H9 (cell line): ENCODE results near the gene ARFGEF3. TPM values are rescaled to one million over a fixed set of nuclear protein-coding genes. Genes with fewer than 3 reads are reported as not detected.

Experiments
- DNase-seq: peaks from one replicate; pipeline ENCODE4 v3.0.0-alpha.2; 2017
- H2AFZ ChIP-seq: one replicate; pipeline ENCODE4 v1.6.1; 2013; ENCODE audit warnings: mild to moderate bottlenecking, low read length, control low read depth, moderate library complexity
- H2AK5ac ChIP-seq: 2 replicates; pipeline ENCODE4 v1.6.1; 2013; ENCODE audit warnings: low read length, control low read depth, mixed read lengths; ENCODE audit not compliant: insufficient read length
- H2BK120ac ChIP-seq: one replicate; pipeline ENCODE4 v1.6.1; 2013; ENCODE audit warnings: low read depth, mild to moderate bottlenecking, low read length, control low read depth, inconsistent platforms; ENCODE audit not compliant: poor library complexity, severe bottlenecking
- H2BK12ac ChIP-seq: 2 replicates; pipeline ENCODE4 v1.6.1; 2013; ENCODE audit warnings: low read length, control low read depth, mixed read lengths, low read depth; ENCODE audit not compliant: insufficient read length
- H2BK15ac ChIP-seq: 2 replicates; pipeline ENCODE4 v1.6.1; 2013; ENCODE audit warnings: low read depth, low read length, control low read depth
- H2BK20ac ChIP-seq: one replicate; pipeline ENCODE4 v1.6.1; 2013; ENCODE audit warnings: low read depth, mild to moderate bottlenecking, low read length, control low read depth, inconsistent platforms; ENCODE audit not compliant: poor library complexity, severe bottlenecking
- H2BK5ac ChIP-seq: 2 replicates; pipeline ENCODE4 v1.6.1; 2013; ENCODE audit warnings: low read length, control low read depth, mixed read lengths; ENCODE audit not compliant: insufficient read length
- H3K14ac ChIP-seq: 2 replicates; pipeline ENCODE4 v1.6.1; 2013; ENCODE audit warnings: low read length, control low read depth; ENCODE audit not compliant: insufficient read depth
- H3K18ac ChIP-seq: 2 replicates; pipeline ENCODE4 v1.6.1; 2013; ENCODE audit warnings: low read depth, mild to moderate bottlenecking, mixed read lengths, low read length, control low read depth; ENCODE audit not compliant: insufficient read length
- H3K23ac ChIP-seq: 2 replicates; pipeline ENCODE4 v1.6.1; 2013; ENCODE audit warnings: low read length, control low read depth, mixed read lengths, low read depth; ENCODE audit not compliant: insufficient read length
- H3K23me2 ChIP-seq: 2 replicates; pipeline ENCODE4 v1.6.1; 2013; ENCODE audit warnings: low read depth, mild to moderate bottlenecking, mixed read lengths, low read length, control low read depth; ENCODE audit not compliant: insufficient read length, poor library complexity, severe bottlenecking
- H3K27ac ChIP-seq: 2 replicates; pipeline ENCODE4 v1.5.1; 2013; ENCODE audit warnings: low read length, control low read depth, mixed read lengths, low read depth; ENCODE audit not compliant: insufficient read length
- H3K27me3 ChIP-seq: 2 replicates; pipeline ENCODE4 v1.6.1; 2013; ENCODE audit warnings: low read length, control low read depth, inconsistent platforms; ENCODE audit not compliant: insufficient read depth
- H3K4ac ChIP-seq: 2 replicates; pipeline ENCODE4 v1.6.1; 2013; ENCODE audit warnings: low read depth, mild to moderate bottlenecking, control low read depth, inconsistent platforms, low read length, moderate library complexity
- H3K4me1 ChIP-seq: 2 replicates; pipeline ENCODE4 v1.6.1; 2013; ENCODE audit warnings: low read length, control low read depth, inconsistent platforms; ENCODE audit not compliant: insufficient read depth
- H3K4me2 ChIP-seq: 2 replicates; pipeline ENCODE4 v1.6.1; 2013; ENCODE audit warnings: low read length, control low read depth, mixed read lengths; ENCODE audit not compliant: insufficient read length, insufficient read depth
- H3K56ac ChIP-seq: 2 replicates; pipeline ENCODE4 v1.6.1; 2013; ENCODE audit warnings: low read depth, mild to moderate bottlenecking, mixed read lengths, low read length, control low read depth; ENCODE audit not compliant: insufficient read length
- H3K79me1 ChIP-seq: 2 replicates; pipeline ENCODE4 v1.6.1; 2013; ENCODE audit warnings: low read depth, mild to moderate bottlenecking, moderate library complexity, low read length, control low read depth, inconsistent platforms; ENCODE audit not compliant: insufficient read depth, poor library complexity, severe bottlenecking
- H3K79me2 ChIP-seq: 2 replicates; pipeline ENCODE4 v1.6.1; 2013; ENCODE audit warnings: low read length, control low read depth, inconsistent platforms; ENCODE audit not compliant: insufficient read depth
- H3K9ac ChIP-seq: 2 replicates; pipeline ENCODE4 v1.6.1; 2013; ENCODE audit warnings: low read length, control low read depth, mixed read lengths; ENCODE audit not compliant: insufficient read length; ENCODE audit errors: extremely low read depth
- H3K9me3 ChIP-seq: one replicate; pipeline ENCODE4 v1.6.1; 2013; ENCODE audit warnings: low read depth, low read length, inconsistent platforms; ENCODE audit not compliant: control insufficient read depth
- H3T11ph ChIP-seq: one replicate; pipeline ENCODE4 v1.6.1; 2013; ENCODE audit warnings: mild to moderate bottlenecking, low read length, control low read depth, inconsistent platforms
- H4K20me1 ChIP-seq: one replicate; pipeline ENCODE4 v1.6.1; 2013; ENCODE audit not compliant: control insufficient read depth, insufficient read length, insufficient read depth
- H4K5ac ChIP-seq: 2 replicates; pipeline ENCODE4 v1.6.1; 2013; ENCODE audit warnings: low read depth, mild to moderate bottlenecking, mixed read lengths, low read length, control low read depth; ENCODE audit not compliant: insufficient read length
- H4K8ac ChIP-seq: replicated peaks from 2 replicates; pipeline ENCODE4 v1.6.1; 2013; ENCODE audit warnings: low read length, control low read depth, mixed read lengths, low read depth; ENCODE audit not compliant: insufficient read length
- H4K91ac ChIP-seq: 2 replicates; pipeline ENCODE4 v1.6.1; 2013; ENCODE audit warnings: low read depth, mild to moderate bottlenecking, moderate library complexity, mixed read lengths, low read length, control low read depth; ENCODE audit not compliant: insufficient read length
- H3K27ac Mint-ChIP-seq, 3 experiments: 2 replicates in 2 of 3; 3 replicates in 1 of 3; pipeline ENCODE4 v1.8.0; 2020 to 2021; ENCODE audit warnings: mixed read lengths in 3 of 3, mild to moderate bottlenecking in 1 of 3, moderate library complexity in 1 of 3
- H3K27me3 Mint-ChIP-seq: 2 replicates; pipeline ENCODE4 v1.8.0; 2021; ENCODE audit warnings: low read depth, mild to moderate bottlenecking, moderate library complexity, mixed read lengths
- H3K36me3 Mint-ChIP-seq, 3 experiments: 2 replicates in 2 of 3; 3 replicates in 1 of 3; pipeline ENCODE4 v1.8.0; 2020 to 2021; ENCODE audit warnings: low read depth in 3 of 3, mixed read lengths in 3 of 3; ENCODE audit not compliant: insufficient read depth in 1 of 3
- H3K4me1 Mint-ChIP-seq, 2 experiments: 2 replicates each; pipeline ENCODE4 v1.8.0; 2020; ENCODE audit warnings: mixed read lengths in 2 of 2
- H3K4me3 Mint-ChIP-seq, 2 experiments: 2 replicates in 1 of 2; 3 replicates in 1 of 2; pipeline ENCODE4 v1.8.0; 2020 to 2021; ENCODE audit warnings: mild to moderate bottlenecking in 2 of 2, mixed read lengths in 2 of 2, moderate library complexity in 1 of 2
- H3K9me3 Mint-ChIP-seq, 2 experiments: 2 replicates in 1 of 2; 3 replicates in 1 of 2; pipeline ENCODE4 v1.8.0; 2020; ENCODE audit warnings: mild to moderate bottlenecking in 2 of 2, mixed read lengths in 2 of 2, moderate library complexity in 1 of 2
- CTCF ChIP-seq: fragments of 200-600 bp; sonication (generic); conservative IDR thresholded peaks from 3 replicates; pipeline ENCODE4 v1.8.0; 2021; ENCODE audit warnings: antibody characterized with exemption, mild to moderate bottlenecking
- total RNA-seq: library from RNA; stranded (reverse); gene quantifications from 2 replicates; pipeline ENCODE4 v1.2.1, GENCODE V29; 2021

The ARFGEF3 gene
- total RNA-seq, 1 experiment from 2014 or later: 13.7 TPM

GRCh38 chr6:138230221-138230620 is 68.5 kb downstream of the ARFGEF3 start:
- H2AFZ ChIP-seq: no peak overlapping the region
- H3T11ph ChIP-seq: no peak overlapping the region
- H3K14ac ChIP-seq: no peak overlapping the region
- H3K23me2 ChIP-seq: no peaks in the 10 kb centered on the region
- no peak overlapping the region for H2BK5ac ChIP-seq
- no peak for DNase-seq
- no peaks in the 10 kb centered on the region; the same call in 1 of the 2 replicates for H3K27me3 ChIP-seq
- H3K9ac ChIP-seq: no peak overlapping the region
- no peak overlapping the region for H3K4me3 Mint-ChIP-seq
- no peak overlapping the region for H3K27ac ChIP-seq
- H4K5ac ChIP-seq: no peak overlapping the region
- H4K8ac ChIP-seq: no peak overlapping the region
- H4K91ac ChIP-seq: no peak overlapping the region
- no peak overlapping the region for H3K27ac Mint-ChIP-seq
- no peaks in the 10 kb centered on the region for H3K9me3 ChIP-seq
- H3K4me1 Mint-ChIP-seq: peaks cover 16 to 21% of the 10 kb centered on the region in 2 experiments
- no peak overlapping the region for H2BK20ac ChIP-seq
- no peak overlapping the region for H3K56ac ChIP-seq
- H4K20me1 ChIP-seq: no peaks in the 10 kb centered on the region
- no peaks in the 10 kb centered on the region for H3K27me3 Mint-ChIP-seq
- H3K79me2 ChIP-seq: no peaks in the 10 kb centered on the region
- no peak overlapping the region for H2AK5ac ChIP-seq
- H2BK12ac ChIP-seq: no peak overlapping the region
- no peak overlapping the region for H3K4me2 ChIP-seq
- no peaks in the 10 kb centered on the region for H3K9me3 Mint-ChIP-seq
- H3K18ac ChIP-seq: no peak overlapping the region
- H3K4ac ChIP-seq: no peak overlapping the region
- no peaks in the 10 kb centered on the region for H3K36me3 Mint-ChIP-seq
- no peaks in the 10 kb centered on the region for H3K4me1 ChIP-seq
- no peak overlapping the region for H3K23ac ChIP-seq
- no peak overlapping the region for H2BK120ac ChIP-seq
- H2BK15ac ChIP-seq: no peak overlapping the region
- no peak for TF ChIP-seq CTCF
- no peaks in the 10 kb centered on the region for H3K79me1 ChIP-seq
